ENCODE data around the gene ADGRG2. TPM values are rescaled to one million over a fixed set of nuclear protein-coding genes. Genes with fewer than 3 reads are reported as not detected.
"Not testable (repeated sequence)": the region's sequence is repeated elsewhere in the genome, so short reads cannot be mapped to it uniquely, and the experiment has no call there.

ADGRG2 gene
- polyA plus RNA-seq, 12 donors: 4.7 to 19.4 (median 10.2) TPM; not detected in 1

- no peak for DNase-seq
Measured at GRCh38 chrX:19089555-19090040, 32.7 kb downstream of the ADGRG2 start.

- DNase-seq: no peak
Measured at GRCh38 chrX:19086102-19086772, 36.0 kb downstream of the ADGRG2 start.

- no peak for DNase-seq
Measured at GRCh38 chrX:19085666-19086065, 36.6 kb downstream of the ADGRG2 start.

- DNase-seq: no peak
Measured at GRCh38 chrX:19075754-19076153, 46.5 kb downstream of the ADGRG2 start.

GRCh38 chrX:19072372-19072771, 49.9 kb downstream of the ADGRG2 start:
- DNase-seq: no peak

GRCh38 chrX:19070555-19070994, 51.7 kb downstream of the ADGRG2 start:
- DNase-seq: no peak

- DNase-seq: not testable (repeated sequence)
Measured at GRCh38 chrX:19066987-19067386, 55.3 kb downstream of the ADGRG2 start.

- DNase-seq: no peak
Measured at GRCh38 chrX:19065535-19065934, 56.7 kb downstream of the ADGRG2 start.

- DNase-seq: no peak
Measured at GRCh38 chrX:19064175-19064574, 58.1 kb downstream of the ADGRG2 start.

- no peak for DNase-seq
Measured at GRCh38 chrX:19063030-19063429, 59.2 kb downstream of the ADGRG2 start.

- no peak for DNase-seq
Measured at GRCh38 chrX:19059067-19059466, 63.2 kb downstream of the ADGRG2 start.

GRCh38 chrX:19057856-19058255, 64.4 kb downstream of the ADGRG2 start:
- DNase-seq: no peak

GRCh38 chrX:19049110-19049509, 73.2 kb downstream of the ADGRG2 start:
- no peak for DNase-seq

- DNase-seq: no peak
Measured at GRCh38 chrX:19046343-19047215, 75.7 kb downstream of the ADGRG2 start.

GRCh38 chrX:19040373-19040772, 81.9 kb downstream of the ADGRG2 start:
- DNase-seq: no peak

- no peak for DNase-seq
Measured at GRCh38 chrX:19034025-19034424, 88.2 kb downstream of the ADGRG2 start.

- DNase-seq: no peak
Measured at GRCh38 chrX:19030805-19031204, 91.5 kb downstream of the ADGRG2 start.

GRCh38 chrX:19028560-19028959, 93.7 kb downstream of the ADGRG2 start:
- DNase-seq: no peak

GRCh38 chrX:19024366-19024765, 97.9 kb downstream of the ADGRG2 start:
- DNase-seq: no peak

- no peak for DNase-seq
Measured at GRCh38 chrX:19019996-19020395, 102.3 kb downstream of the ADGRG2 start.

- DNase-seq: peak; percentile 5
Measured at GRCh38 chrX:19017271-19017670, 105.0 kb downstream of the ADGRG2 start.

- DNase-seq: not testable (repeated sequence)
Measured at GRCh38 chrX:19016614-19017013, 105.7 kb downstream of the ADGRG2 start.

GRCh38 chrX:19007868-19008267, 114.4 kb downstream of the ADGRG2 start:
- DNase-seq: no peak
